Thymus (tissue), 11 donors: ENCODE data around the gene ASTN2. TPM values are rescaled to one million over a fixed set of nuclear protein-coding genes. Genes with fewer than 3 reads are reported as not detected.
"Not testable (repeated sequence)": the region's sequence is repeated elsewhere in the genome, so short reads cannot be mapped to it uniquely, and the experiment has no call there.

Experiments used
- DNase-seq, 9 donors: peaks; one replicate each; pipeline ENCODE4 v3.0.0-alpha.2; 2013; ENCODE audit warnings: low spot score in 9 of 9, low read depth in 6 of 9, missing footprints in 1 of 9
- H3K27ac ChIP-seq, 2 donors: one replicate each; pipeline ENCODE4 v1.5.1; 2013; ENCODE audit warnings: control low read depth in 1 of 2, low read depth in 1 of 2, low read length in 1 of 2, mild to moderate bottlenecking in 1 of 2, moderate library complexity in 1 of 2
- H3K27me3 ChIP-seq, 2 donors: one replicate each; pipeline ENCODE4 v1.5.1; 2013; ENCODE audit warnings: low read length in 1 of 2; ENCODE audit not compliant: control insufficient read depth in 2 of 2, insufficient read depth in 1 of 2
- H3K36me3 ChIP-seq, 2 donors: one replicate each; pipeline ENCODE4 v1.5.1; 2013; ENCODE audit warnings: low read length in 1 of 2, mild to moderate bottlenecking in 1 of 2, moderate library complexity in 1 of 2; ENCODE audit not compliant: control insufficient read depth in 2 of 2, insufficient read depth in 2 of 2
- H3K4me1 ChIP-seq, 2 donors: one replicate each; pipeline ENCODE4 v1.5.1; 2013; ENCODE audit warnings: low read length in 2 of 2; ENCODE audit not compliant: control insufficient read depth in 2 of 2, insufficient read depth in 2 of 2
- H3K4me3 ChIP-seq, 2 donors: one replicate each; pipeline ENCODE4 v1.5.1; 2013; ENCODE audit warnings: low read length in 2 of 2, control low read depth in 1 of 2, mild to moderate bottlenecking in 1 of 2
- H3K9me3 ChIP-seq, 2 donors: one replicate each; pipeline ENCODE4 v1.5.1; 2013; ENCODE audit warnings: low read length in 1 of 2, mild to moderate bottlenecking in 1 of 2; ENCODE audit not compliant: control insufficient read depth in 2 of 2, insufficient read depth in 1 of 2
- WGBS: extraction: QIAGEN DNeasy Blood & Tissue Kit; methylation state at CpG from one replicate; pipeline ENCODE4 v1.1.7; 2013; 5-methylcytosine and 5-hydroxymethylcytosine counted together
- polyA plus RNA-seq: library from polyadenylated mRNA; stranded (reverse); fragments of 200-250 nt; gene quantifications from one replicate; pipeline ENCODE4 v1.2.3, GENCODE V29; 2013
- total RNA-seq: library from RNA; stranded (reverse); fragments of 120-200 nt; gene quantifications from one replicate; pipeline ENCODE4 v1.2.4, GENCODE V29; 2013
- donor health status: healthy.

Gene ASTN2
- total and polyA plus RNA-seq, 2 donors = 5.8 to 5.9 TPM

GRCh38 chr9:117074342-117074662 lies 340.6 kb downstream of the ASTN2 start:
- DNase-seq = no peak
- Histone ChIP-seq H3K27ac (no peak overlapping the region), H3K9me3 (no peaks in the 10 kb centered on the region), H3K4me1 (no peaks in the 10 kb centered on the region), H3K27me3 (no peaks in the 10 kb centered on the region), H3K36me3 (no peaks in the 10 kb centered on the region), H3K4me3 (no peak overlapping the region)
- WGBS = 74% methylated on average over 3 of the region's 3 CpGs

GRCh38 chr9:117073539-117074341 lies 341.1 kb downstream of the ASTN2 start:
- H3K4me1 ChIP-seq = no peaks in the 10 kb centered on the region
- no peaks in the 10 kb centered on the region for H3K9me3 ChIP-seq
- H3K4me3 ChIP-seq = no peak overlapping the region
- no peaks in the 10 kb centered on the region for H3K27me3 ChIP-seq
- no peaks in the 10 kb centered on the region for H3K36me3 ChIP-seq
- 62% methylated on average over 11 of the region's 11 CpGs for WGBS
- H3K27ac ChIP-seq = no peak overlapping the region
- DNase-seq = peak in 1 of 9 donors; percentile 1

GRCh38 chr9:117073071-117073470 lies 341.8 kb downstream of the ASTN2 start:
- no peak for DNase-seq
- H3K36me3 ChIP-seq = no peaks in the 10 kb centered on the region
- WGBS = 95% methylated on average over 4 of the region's 4 CpGs
- H3K27me3 ChIP-seq = no peaks in the 10 kb centered on the region
- no peaks in the 10 kb centered on the region for H3K4me1 ChIP-seq
- no peak overlapping the region for H3K27ac ChIP-seq
- H3K9me3 ChIP-seq = no peaks in the 10 kb centered on the region
- H3K4me3 ChIP-seq = no peak overlapping the region

- no peak overlapping the region for H3K4me3 ChIP-seq
- DNase-seq = no peak
- no peaks in the 10 kb centered on the region for H3K36me3 ChIP-seq
- no peaks in the 10 kb centered on the region for H3K27me3 ChIP-seq
- H3K4me1 ChIP-seq = no peaks in the 10 kb centered on the region
- WGBS = 93% methylated on average over 3 of the region's 3 CpGs
- H3K9me3 ChIP-seq = no peaks in the 10 kb centered on the region
- H3K27ac ChIP-seq = no peak overlapping the region
These were observed 342.6 kb downstream of the ASTN2 start for GRCh38 chr9:117072216-117072615.

GRCh38 chr9:117071673-117072207 lies 343.1 kb downstream of the ASTN2 start:
- H3K27me3 ChIP-seq, H3K36me3 ChIP-seq, H3K4me3 ChIP-seq, DNase-seq, H3K9me3 ChIP-seq, H3K4me1 ChIP-seq, H3K27ac ChIP-seq: not testable (repeated sequence)
- 89% methylated on average over 24 of the region's 24 CpGs for WGBS

GRCh38 chr9:117063721-117064471 lies 351.0 kb downstream of the ASTN2 start:
- H3K9me3 ChIP-seq = no peaks in the 10 kb centered on the region
- DNase-seq = no peak
- no peak overlapping the region for H3K27ac ChIP-seq
- H3K36me3 ChIP-seq = no peaks in the 10 kb centered on the region
- WGBS = 91% methylated on average over 10 of the region's 10 CpGs
- no peaks in the 10 kb centered on the region for H3K27me3 ChIP-seq
- no peaks in the 10 kb centered on the region for H3K4me1 ChIP-seq
- no peak overlapping the region for H3K4me3 ChIP-seq

GRCh38 chr9:117060963-117061362 lies 353.9 kb downstream of the ASTN2 start:
- H3K36me3 ChIP-seq = no peaks in the 10 kb centered on the region
- no peaks in the 10 kb centered on the region for H3K9me3 ChIP-seq
- H3K4me3 ChIP-seq = no peak overlapping the region
- H3K4me1 ChIP-seq = no peaks in the 10 kb centered on the region
- H3K27ac ChIP-seq = no peak overlapping the region
- H3K27me3 ChIP-seq = no peaks in the 10 kb centered on the region
- no peak for DNase-seq

- WGBS = 93% methylated on average over 3 of the region's 3 CpGs
- no peaks in the 10 kb centered on the region for H3K36me3 ChIP-seq
- H3K9me3 ChIP-seq = no peaks in the 10 kb centered on the region
- no peak overlapping the region for H3K4me3 ChIP-seq
- no peaks in the 10 kb centered on the region for H3K4me1 ChIP-seq
- no peak overlapping the region for H3K27ac ChIP-seq
- no peaks in the 10 kb centered on the region for H3K27me3 ChIP-seq
- DNase-seq = no peak
These were observed 364.9 kb downstream of the ASTN2 start for GRCh38 chr9:117050007-117050406.

GRCh38 chr9:117046666-117047327 lies 368.1 kb downstream of the ASTN2 start:
- H3K36me3 ChIP-seq = no peaks in the 10 kb centered on the region
- DNase-seq = no peak
- H3K4me1 ChIP-seq = no peaks in the 10 kb centered on the region
- no peaks in the 10 kb centered on the region for H3K9me3 ChIP-seq
- no peaks in the 10 kb centered on the region for H3K27me3 ChIP-seq
- no peak overlapping the region for H3K4me3 ChIP-seq
- 94% methylated on average over 3 of the region's 3 CpGs for WGBS
- H3K27ac ChIP-seq = no peak overlapping the region
